ENCODE data around the gene NFIA. TPM values are rescaled to one million over a fixed set of nuclear protein-coding genes. Genes with fewer than 3 reads are reported as not detected.
"Not testable (repeated sequence)": the region's sequence is repeated elsewhere in the genome, so short reads cannot be mapped to it uniquely, and the experiment has no call there.

The NFIA gene
- total RNA-seq, 1 donor from 2014 or later = 16.2 TPM

DNA sequence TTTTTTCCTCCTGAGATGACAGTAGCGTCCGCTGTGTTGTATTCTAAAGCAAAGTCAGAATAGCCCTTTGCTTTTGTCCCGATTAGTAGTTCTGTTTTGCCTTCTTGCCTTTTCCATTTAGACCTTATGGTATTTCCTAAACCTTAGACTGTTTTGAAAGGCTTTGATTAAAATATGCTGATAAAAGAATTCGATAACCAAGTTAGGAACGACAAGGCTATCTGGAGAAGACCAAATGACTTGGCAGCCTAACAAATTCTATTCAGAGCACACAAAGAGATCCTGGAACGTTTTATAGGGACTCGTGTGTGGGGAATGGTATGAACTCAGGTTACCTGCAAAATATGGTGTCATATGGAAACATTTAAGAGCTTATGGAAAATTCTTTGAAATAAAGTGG, 42.9 kb downstream of the NFIA start:
- Mint-ChIP-seq H3K4me3 (ENCODE audit: unreplicated experiment) (no peak overlapping the region), H3K4me1 (ENCODE audit: unreplicated experiment) (peaks cover 10% of the 10 kb centered on the region), H3K9me3 (ENCODE audit: unreplicated experiment) (no peaks in the 10 kb centered on the region), H3K36me3 (ENCODE audit: low read depth, unreplicated experiment) (no peaks in the 10 kb centered on the region), H3K27me3 (ENCODE audit: unreplicated experiment) (no peaks in the 10 kb centered on the region), H3K27ac (ENCODE audit: unreplicated experiment) (no peak overlapping the region)
- TF ChIP-seq CTCF (IDR thresholded peaks at IDR 0.05; ENCODE audit: unreplicated experiment) = no peak
- DNase-seq (ENCODE audit: low spot score) = no peak

- DNase-seq (ENCODE audit: low spot score) = no peak
- no peak overlapping the region for H3K4me3 Mint-ChIP-seq (ENCODE audit: unreplicated experiment)
- peaks cover 10% of the 10 kb centered on the region for H3K4me1 Mint-ChIP-seq (ENCODE audit: unreplicated experiment)
- no peaks in the 10 kb centered on the region for H3K36me3 Mint-ChIP-seq (ENCODE audit: low read depth, unreplicated experiment)
- H3K9me3 Mint-ChIP-seq (ENCODE audit: unreplicated experiment) = no peaks in the 10 kb centered on the region
- no peak for TF ChIP-seq CTCF (IDR thresholded peaks at IDR 0.05; ENCODE audit: unreplicated experiment)
- no peak overlapping the region for H3K27ac Mint-ChIP-seq (ENCODE audit: unreplicated experiment)
- H3K27me3 Mint-ChIP-seq (ENCODE audit: unreplicated experiment) = no peaks in the 10 kb centered on the region
Observed at GRCh38 chr1:61125895-61126294, 43.5 kb downstream of the NFIA start.

DNA sequence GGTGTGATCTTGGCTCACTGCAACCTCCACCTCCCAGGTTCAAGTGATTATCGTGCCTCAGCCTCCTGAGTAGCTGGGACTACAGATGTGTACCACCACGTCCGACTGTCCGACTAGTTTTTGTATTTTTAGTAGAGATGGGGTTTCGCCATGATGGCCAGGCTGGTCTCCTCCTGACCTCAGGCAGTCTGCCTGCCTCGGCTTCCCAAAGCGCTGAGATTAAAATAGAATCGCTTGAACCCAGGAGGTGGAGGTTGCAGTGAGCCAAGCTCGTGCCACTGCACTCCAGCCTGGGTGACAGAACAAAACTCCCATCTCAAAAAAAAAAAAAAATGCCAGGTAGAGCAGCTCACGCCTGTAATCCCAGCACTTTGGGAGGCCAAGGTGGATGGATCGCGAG, 44.5 kb downstream of the NFIA start:
- DNase-seq (ENCODE audit: low spot score); H3K9me3 Mint-ChIP-seq (ENCODE audit: unreplicated experiment); H3K27ac Mint-ChIP-seq (ENCODE audit: unreplicated experiment); H3K4me3 Mint-ChIP-seq (ENCODE audit: unreplicated experiment); H3K36me3 Mint-ChIP-seq (ENCODE audit: low read depth, unreplicated experiment); H3K27me3 Mint-ChIP-seq (ENCODE audit: unreplicated experiment): not testable (repeated sequence)
- peaks cover 10% of the 10 kb centered on the region for H3K4me1 Mint-ChIP-seq (ENCODE audit: unreplicated experiment)

DNA sequence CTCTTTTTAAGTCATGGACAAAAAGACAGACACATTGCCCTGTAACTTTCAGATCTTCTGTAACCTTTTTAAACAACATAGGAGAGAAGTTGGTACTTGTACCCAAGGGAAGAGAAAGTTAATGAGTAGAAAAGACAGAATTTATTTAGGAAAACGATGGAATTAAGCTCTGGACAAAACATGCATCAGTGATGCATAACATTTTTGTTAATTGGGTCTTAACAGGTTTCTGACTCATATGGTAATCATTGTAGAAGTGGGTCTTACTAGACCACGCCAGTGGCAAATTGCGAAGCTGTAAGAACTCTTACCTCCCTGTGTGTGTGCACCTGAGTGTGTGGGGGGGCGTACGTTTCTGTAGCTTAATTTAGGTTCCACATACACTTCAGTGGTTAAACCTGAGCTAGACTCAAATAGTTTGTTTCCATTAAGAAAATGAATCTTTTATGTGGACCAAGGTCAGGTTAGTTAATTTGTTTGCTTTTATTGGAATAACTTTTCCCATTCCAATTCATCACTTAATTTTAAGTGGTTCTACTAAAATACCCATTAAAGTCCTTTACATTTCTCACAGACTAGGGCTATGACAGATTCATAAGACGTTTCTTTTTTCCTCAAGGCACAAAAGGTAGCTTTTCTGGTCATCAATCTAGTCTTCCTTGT, 48.1 kb downstream of the NFIA start:
- Mint-ChIP-seq H3K36me3 (ENCODE audit: low read depth, unreplicated experiment) (no peaks in the 10 kb centered on the region), H3K9me3 (ENCODE audit: unreplicated experiment) (no peaks in the 10 kb centered on the region)

GRCh38 chr1:61131248-61131647, 48.9 kb downstream of the NFIA start:
- Mint-ChIP-seq H3K4me1 (ENCODE audit: unreplicated experiment) (peaks cover 10% of the 10 kb centered on the region), H3K36me3 (ENCODE audit: low read depth, unreplicated experiment) (no peaks in the 10 kb centered on the region), H3K27me3 (ENCODE audit: unreplicated experiment) (no peaks in the 10 kb centered on the region), H3K9me3 (ENCODE audit: unreplicated experiment) (no peaks in the 10 kb centered on the region), H3K4me3 (ENCODE audit: unreplicated experiment) (no peak overlapping the region), H3K27ac (ENCODE audit: unreplicated experiment) (no peak overlapping the region)
- no peak for DNase-seq (ENCODE audit: low spot score)
- no peak for TF ChIP-seq CTCF (IDR thresholded peaks at IDR 0.05; ENCODE audit: unreplicated experiment)

More for the DNA sequence above, 48.1 kb downstream of the NFIA start:
- no peaks in the 10 kb centered on the region for H3K27me3 Mint-ChIP-seq (ENCODE audit: unreplicated experiment)
- H3K4me3 Mint-ChIP-seq (ENCODE audit: unreplicated experiment) = no peak overlapping the region
- peaks cover 10% of the 10 kb centered on the region for H3K4me1 Mint-ChIP-seq (ENCODE audit: unreplicated experiment)
- no peak for DNase-seq (ENCODE audit: low spot score)
- TF ChIP-seq CTCF (IDR thresholded peaks at IDR 0.05; ENCODE audit: unreplicated experiment) = no peak
- no peak overlapping the region for H3K27ac Mint-ChIP-seq (ENCODE audit: unreplicated experiment)

Measured in endothelial cell (in vitro differentiated cells).